Measurements from ENCODE around the gene AUH. TPM values are rescaled to one million over a fixed set of nuclear protein-coding genes. Genes with fewer than 3 reads are reported as not detected.

The AUH gene
- total and polyA plus RNA-seq, 7 donors: 13.1 to 40.9 (median 28.2) TPM

DNA sequence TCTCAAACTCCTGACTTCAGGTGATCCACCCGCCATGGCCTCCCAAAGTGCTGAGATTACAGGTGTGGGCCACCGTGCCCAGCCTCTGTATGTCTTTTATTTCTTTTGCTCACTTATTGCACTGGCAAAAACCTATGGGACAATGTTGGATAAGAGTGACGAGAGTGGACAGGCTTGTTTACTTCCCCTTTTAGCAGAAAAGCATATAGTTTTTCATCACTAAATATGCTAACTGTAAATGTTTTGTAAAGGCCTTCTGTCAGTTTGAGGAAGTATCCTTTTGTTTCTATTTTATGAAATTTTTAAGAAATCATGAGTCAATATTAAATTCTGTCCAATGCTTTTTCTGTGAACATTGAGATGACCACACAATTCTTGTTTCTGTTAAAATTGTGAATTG, 103.3 kb downstream of the AUH start:
- Histone ChIP-seq H3K36me3 (no peaks in the 10 kb centered on the region), H3K27me3 (no peaks in the 10 kb centered on the region), H3K27ac (no peak overlapping the region), H3K4me3 (no peak overlapping the region), H3K4me1 (no peaks in the 10 kb centered on the region), H3K9me3 (no peaks in the 10 kb centered on the region)
- no peak for DNase-seq
- intact Hi-C loops (cut with DNase I): no loop called here
- WGBS, 2 donors: 94 to 95% methylated on average over 3 of the region's 3 CpGs
- TF ChIP-seq EP300 (IDR thresholded peaks at IDR 0.05) (no peak), POLR2AphosphoS5 (IDR thresholded peaks at IDR 0.05) (no peak), POLR2A (IDR thresholded peaks at IDR 0.05) (no peak)
- TF ChIP-seq, protein P1, sequence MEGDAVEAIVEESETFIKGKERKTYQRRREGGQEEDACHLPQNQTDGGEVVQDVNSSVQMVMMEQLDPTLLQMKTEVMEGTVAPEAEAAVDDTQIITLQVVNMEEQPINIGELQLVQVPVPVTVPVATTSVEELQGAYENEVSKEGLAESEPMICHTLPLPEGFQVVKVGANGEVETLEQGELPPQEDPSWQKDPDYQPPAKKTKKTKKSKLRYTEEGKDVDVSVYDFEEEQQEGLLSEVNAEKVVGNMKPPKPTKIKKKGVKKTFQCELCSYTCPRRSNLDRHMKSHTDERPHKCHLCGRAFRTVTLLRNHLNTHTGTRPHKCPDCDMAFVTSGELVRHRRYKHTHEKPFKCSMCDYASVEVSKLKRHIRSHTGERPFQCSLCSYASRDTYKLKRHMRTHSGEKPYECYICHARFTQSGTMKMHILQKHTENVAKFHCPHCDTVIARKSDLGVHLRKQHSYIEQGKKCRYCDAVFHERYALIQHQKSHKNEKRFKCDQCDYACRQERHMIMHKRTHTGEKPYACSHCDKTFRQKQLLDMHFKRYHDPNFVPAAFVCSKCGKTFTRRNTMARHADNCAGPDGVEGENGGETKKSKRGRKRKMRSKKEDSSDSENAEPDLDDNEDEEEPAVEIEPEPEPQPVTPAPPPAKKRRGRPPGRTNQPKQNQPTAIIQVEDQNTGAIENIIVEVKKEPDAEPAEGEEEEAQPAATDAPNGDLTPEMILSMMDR (IDR thresholded peaks at IDR 0.05): no peak

- 75 to 92% methylated on average over 3 of the region's 3 CpGs for WGBS, 2 donors
Observed at GRCh38 chr9:91256235-91256634, 105.5 kb downstream of the AUH start.

DNA sequence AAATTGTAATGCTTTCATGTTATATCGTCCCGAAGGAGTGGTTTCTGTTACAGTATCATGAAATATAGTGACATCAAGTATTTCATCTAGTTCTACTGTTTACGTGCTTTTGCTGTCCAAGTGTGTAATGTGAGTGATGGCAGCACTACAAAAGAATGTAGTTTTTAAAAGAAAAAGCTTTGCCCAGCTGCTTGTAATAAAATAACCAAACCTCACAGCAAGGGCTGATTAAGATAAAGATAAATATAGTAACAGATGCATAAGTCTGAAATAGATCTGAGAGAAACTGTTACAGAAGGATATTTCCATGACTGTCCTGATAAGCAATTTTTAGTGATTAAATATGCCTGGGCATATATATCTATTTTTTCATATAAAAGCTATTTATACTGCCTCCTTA, 106.4 kb downstream of the AUH start:
- no peaks in the 10 kb centered on the region for H3K36me3 ChIP-seq
- no peaks in the 10 kb centered on the region for H3K9me3 ChIP-seq
- DNase-seq: no peak
- no peak overlapping the region for H3K27ac ChIP-seq
- no peak overlapping the region for H3K4me3 ChIP-seq
- TF ChIP-seq EP300 (IDR thresholded peaks at IDR 0.05) (no peak), POLR2AphosphoS5 (IDR thresholded peaks at IDR 0.05) (no peak), POLR2A (IDR thresholded peaks at IDR 0.05) (no peak)
- TF ChIP-seq, protein P1 (IDR thresholded peaks at IDR 0.05): no peak
- peaks cover 0 to 8% (median 0%) of the 10 kb centered on the region in 4 donors for H3K4me1 ChIP-seq
- 79 to 88% methylated on average over 3 of the region's 3 CpGs for WGBS, 2 donors
- no peaks in the 10 kb centered on the region for H3K27me3 ChIP-seq
- intact Hi-C loops (cut with DNase I): no loop called here

More at GRCh38 chr9:91256235-91256634, 105.5 kb downstream of the AUH start:
- H3K36me3 ChIP-seq: no peaks in the 10 kb centered on the region
- no peak for DNase-seq
- H3K9me3 ChIP-seq: no peaks in the 10 kb centered on the region
- no peak overlapping the region for H3K27ac ChIP-seq
- intact Hi-C loops (cut with DNase I): no loop called here
- no peak overlapping the region for H3K4me3 ChIP-seq
- TF ChIP-seq, protein P1 (IDR thresholded peaks at IDR 0.05): no peak
- TF ChIP-seq EP300 (IDR thresholded peaks at IDR 0.05) (no peak), POLR2AphosphoS5 (IDR thresholded peaks at IDR 0.05) (no peak), POLR2A (IDR thresholded peaks at IDR 0.05) (no peak)
- H3K4me1 ChIP-seq: peaks cover 0 to 8% (median 0%) of the 10 kb centered on the region in 4 donors
- no peaks in the 10 kb centered on the region for H3K27me3 ChIP-seq

GRCh38 chr9:91253488-91253887, 108.2 kb downstream of the AUH start:
- no peaks in the 10 kb centered on the region for H3K27me3 ChIP-seq
- no peak overlapping the region for H3K27ac ChIP-seq
- intact Hi-C loops (cut with DNase I): no loop called here
- no peaks in the 10 kb centered on the region for H3K36me3 ChIP-seq
- no peak for DNase-seq
- TF ChIP-seq EP300 (IDR thresholded peaks at IDR 0.05) (no peak), POLR2A (IDR thresholded peaks at IDR 0.05) (no peak), POLR2AphosphoS5 (IDR thresholded peaks at IDR 0.05) (no peak)
- TF ChIP-seq, protein P1 (IDR thresholded peaks at IDR 0.05): no peak
- 41 to 44% methylated on average over 1 of the region's 1 CpG for WGBS, 2 donors
- H3K9me3 ChIP-seq: no peaks in the 10 kb centered on the region
- H3K4me3 ChIP-seq: no peak overlapping the region
- peaks cover 0 to 14% (median 2%) of the 10 kb centered on the region in 4 donors for H3K4me1 ChIP-seq

DNA sequence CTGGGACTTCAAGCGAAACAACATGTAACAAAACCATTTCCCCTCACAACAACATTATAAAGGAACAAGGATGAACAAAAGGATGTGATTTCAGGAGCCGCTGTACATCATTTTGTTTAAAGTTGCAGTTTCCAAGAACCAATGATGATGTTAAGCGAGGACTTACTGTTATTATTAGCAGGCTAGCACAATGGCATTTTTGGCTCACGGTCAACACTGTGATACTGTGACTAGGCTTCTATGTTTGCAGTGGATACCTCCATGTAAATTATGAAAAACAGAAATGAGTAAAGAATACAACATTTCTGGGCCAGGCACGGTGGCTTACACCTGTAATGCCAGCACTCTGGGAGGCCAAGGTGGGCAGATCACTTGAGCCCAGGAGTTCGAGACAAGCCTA, 113.0 kb downstream of the AUH start:
- H3K9me3 ChIP-seq: no peaks in the 10 kb centered on the region

More for the DNA sequence above, 113.0 kb downstream of the AUH start:
- H3K4me3 ChIP-seq: no peak overlapping the region
- peaks cover 0 to 18% (median 2%) of the 10 kb centered on the region in 4 donors for H3K4me1 ChIP-seq
- WGBS, 2 donors: 94 to 97% methylated on average over 6 of the region's 6 CpGs
- no peaks in the 10 kb centered on the region for H3K27me3 ChIP-seq
- no peak for TF ChIP-seq POLR2AphosphoS5 (IDR thresholded peaks at IDR 0.05)
- TF ChIP-seq, protein P1 (IDR thresholded peaks at IDR 0.05): no peak
- TF ChIP-seq EP300 (IDR thresholded peaks at IDR 0.05): no peak
- intact Hi-C loops (cut with DNase I): no loop called here
- H3K27ac ChIP-seq: no peak overlapping the region
- H3K36me3 ChIP-seq: no peaks in the 10 kb centered on the region
- DNase-seq: no peak
